ENCODE data around the gene FMNL3. TPM values are rescaled to one million over a fixed set of nuclear protein-coding genes. Genes with fewer than 3 reads are reported as not detected.

Gene FMNL3
- total RNA-seq, 1 experiment from 2014 or later, result 5.6 TPM

DNA sequence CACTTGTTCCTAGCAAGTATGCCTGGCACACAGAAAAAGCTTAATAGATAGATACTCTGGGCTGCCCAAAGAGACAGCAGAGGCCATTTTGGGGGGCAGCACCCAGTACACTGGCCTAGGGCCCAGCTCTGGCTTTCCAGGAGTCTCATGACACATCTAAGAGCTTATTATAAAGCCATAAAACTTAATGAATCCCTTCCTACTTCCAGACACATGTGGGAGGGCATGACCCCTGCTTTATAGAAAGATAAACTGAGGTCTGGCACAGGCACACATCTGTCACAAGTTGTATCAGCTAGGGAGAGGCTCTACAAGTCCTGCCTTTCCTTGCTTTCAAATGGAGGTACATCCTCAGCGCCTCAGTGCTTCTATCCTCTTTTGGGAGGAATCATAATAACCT is 27.1 kb downstream of the FMNL3 start:
- Histone ChIP-seq H3K4me3 (no peak overlapping the region), H3K27ac (no peak overlapping the region), H3K27me3 (ENCODE audit: insufficient read depth, low read depth) (no peaks in the 10 kb centered on the region; the same call in 1 of the 2 replicates), H3K4me1 (replicated peaks; ENCODE audit: insufficient read depth) (no peaks in the 10 kb centered on the region), H3K4me2 (no peak overlapping the region), H4K20me1 (ENCODE audit: insufficient read depth) (no peaks in the 10 kb centered on the region), H3F3A (ENCODE audit: insufficient read depth, low read depth) (no peaks in the 10 kb centered on the region), H3K79me2 (ENCODE audit: low read depth) (no peaks in the 10 kb centered on the region), H2AFZ (no peak overlapping the region), H3K36me3 (ENCODE audit: low read depth) (no peaks in the 10 kb centered on the region), H3K9me2 (ENCODE audit: insufficient read depth) (no peaks in the 10 kb centered on the region), H3K9me3 (ENCODE audit: insufficient read depth, low read depth) (no peaks in the 10 kb centered on the region)
- no TSS peak for BruUV-seq (replicated peaks)
- intact Hi-C loops (cut with micrococcal nuclease; ENCODE audit: unreplicated experiment), result no loop called here
- POLR2A ChIA-PET (ENCODE audit: unreplicated experiment), result interaction anchor here (0.5 kb wide), 1 partner anchor 96 kb away, joined by 6 read pairs; no protein-coding TSS in a partner anchor
- CTCF ChIA-PET, result no interaction called here
- DNase-seq, result no peak
- no peak for TF ChIP-seq EZH2 (IDR thresholded peaks at IDR 0.05; ENCODE audit: low read depth)
- TF ChIP-seq, protein P1, sequence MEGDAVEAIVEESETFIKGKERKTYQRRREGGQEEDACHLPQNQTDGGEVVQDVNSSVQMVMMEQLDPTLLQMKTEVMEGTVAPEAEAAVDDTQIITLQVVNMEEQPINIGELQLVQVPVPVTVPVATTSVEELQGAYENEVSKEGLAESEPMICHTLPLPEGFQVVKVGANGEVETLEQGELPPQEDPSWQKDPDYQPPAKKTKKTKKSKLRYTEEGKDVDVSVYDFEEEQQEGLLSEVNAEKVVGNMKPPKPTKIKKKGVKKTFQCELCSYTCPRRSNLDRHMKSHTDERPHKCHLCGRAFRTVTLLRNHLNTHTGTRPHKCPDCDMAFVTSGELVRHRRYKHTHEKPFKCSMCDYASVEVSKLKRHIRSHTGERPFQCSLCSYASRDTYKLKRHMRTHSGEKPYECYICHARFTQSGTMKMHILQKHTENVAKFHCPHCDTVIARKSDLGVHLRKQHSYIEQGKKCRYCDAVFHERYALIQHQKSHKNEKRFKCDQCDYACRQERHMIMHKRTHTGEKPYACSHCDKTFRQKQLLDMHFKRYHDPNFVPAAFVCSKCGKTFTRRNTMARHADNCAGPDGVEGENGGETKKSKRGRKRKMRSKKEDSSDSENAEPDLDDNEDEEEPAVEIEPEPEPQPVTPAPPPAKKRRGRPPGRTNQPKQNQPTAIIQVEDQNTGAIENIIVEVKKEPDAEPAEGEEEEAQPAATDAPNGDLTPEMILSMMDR (conservative IDR thresholded peaks at IDR 0.05), result no peak

DNA sequence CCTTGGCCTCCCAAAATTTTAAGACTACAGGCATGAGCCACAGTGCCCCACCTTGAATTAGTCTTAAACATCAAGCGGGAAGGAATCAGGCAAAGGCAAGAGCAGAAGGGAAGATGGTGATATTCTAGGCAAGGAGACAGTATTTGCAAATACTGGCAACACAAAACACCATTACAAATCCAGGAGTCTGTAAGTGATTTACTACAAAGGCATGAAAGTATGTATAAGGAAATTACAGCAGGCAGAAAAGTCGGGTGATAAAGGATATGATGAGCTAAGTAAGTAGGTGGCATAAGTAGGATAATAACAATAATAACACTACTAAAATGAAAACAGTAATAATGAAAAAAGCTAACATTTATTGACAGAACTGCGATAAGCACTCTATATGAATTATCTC is 28.5 kb downstream of the FMNL3 start:
- Histone ChIP-seq H3K4me1 (replicated peaks; ENCODE audit: insufficient read depth) (no peaks in the 10 kb centered on the region), H3K79me2 (ENCODE audit: low read depth) (no peaks in the 10 kb centered on the region), H3K9me3 (ENCODE audit: insufficient read depth, low read depth) (no peaks in the 10 kb centered on the region), H3K36me3 (ENCODE audit: low read depth) (no peaks in the 10 kb centered on the region), H3F3A (ENCODE audit: insufficient read depth, low read depth) (no peaks in the 10 kb centered on the region), H3K27ac (no peak overlapping the region), H3K4me2 (no peak overlapping the region), H2AFZ (no peak overlapping the region), H3K27me3 (ENCODE audit: insufficient read depth, low read depth) (no peaks in the 10 kb centered on the region; the same call in 1 of the 2 replicates), H3K4me3 (no peak overlapping the region), H3K9me2 (ENCODE audit: insufficient read depth) (no peaks in the 10 kb centered on the region), H4K20me1 (ENCODE audit: insufficient read depth) (no peaks in the 10 kb centered on the region)
- intact Hi-C loops (cut with micrococcal nuclease; ENCODE audit: unreplicated experiment), result no loop called here
- CTCF ChIA-PET, result no interaction called here
- POLR2A ChIA-PET (ENCODE audit: unreplicated experiment), result no interaction called here
- DNase-seq, result no peak
- BruUV-seq (replicated peaks), result no TSS peak
- TF ChIP-seq, protein P1 (conservative IDR thresholded peaks at IDR 0.05), result no peak
- no peak for TF ChIP-seq EZH2 (IDR thresholded peaks at IDR 0.05; ENCODE audit: low read depth)

DNA sequence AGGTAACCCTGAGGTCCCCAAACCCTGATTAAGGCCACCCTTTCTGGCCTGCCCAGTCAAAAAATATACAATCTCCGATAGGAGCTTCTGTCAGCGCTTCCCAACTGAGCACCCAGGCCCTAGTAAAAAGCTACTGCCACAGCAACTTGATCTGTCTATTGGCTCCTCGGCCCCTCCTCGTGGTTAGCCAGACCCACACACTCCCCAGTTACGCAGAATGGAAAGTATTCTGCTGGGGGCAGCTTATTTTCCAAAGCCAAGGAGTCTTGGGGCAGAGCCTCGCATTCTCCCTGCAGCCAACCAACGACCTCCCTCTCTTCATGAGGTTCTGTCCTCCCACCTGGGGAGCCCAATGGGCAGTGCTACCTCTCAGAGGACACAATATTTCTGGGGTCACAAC is 32.1 kb downstream of the FMNL3 start:
- no TSS peak for BruUV-seq (replicated peaks)
- no peaks in the 10 kb centered on the region for H3F3A ChIP-seq (ENCODE audit: insufficient read depth, low read depth)
- H3K27me3 ChIP-seq (ENCODE audit: insufficient read depth, low read depth), result no peaks in the 10 kb centered on the region; the same call in 1 of the 2 replicates
- no peaks in the 10 kb centered on the region for H4K20me1 ChIP-seq (ENCODE audit: insufficient read depth)
- H3K36me3 ChIP-seq (ENCODE audit: low read depth), result no peaks in the 10 kb centered on the region
- H2AFZ ChIP-seq, result no peak overlapping the region
- H3K9me3 ChIP-seq (ENCODE audit: insufficient read depth, low read depth), result no peaks in the 10 kb centered on the region
- TF ChIP-seq, protein P1 (conservative IDR thresholded peaks at IDR 0.05), result no peak
- no peak for TF ChIP-seq EZH2 (IDR thresholded peaks at IDR 0.05; ENCODE audit: low read depth)
- no peaks in the 10 kb centered on the region for H3K4me1 ChIP-seq (replicated peaks; ENCODE audit: insufficient read depth)
- H3K9me2 ChIP-seq (ENCODE audit: insufficient read depth), result no peaks in the 10 kb centered on the region
- H3K4me2 ChIP-seq, result no peak overlapping the region
- CTCF ChIA-PET, result no interaction called here
- intact Hi-C loops (cut with micrococcal nuclease; ENCODE audit: unreplicated experiment), result no loop called here
- H3K4me3 ChIP-seq, result no peak overlapping the region
- H3K27ac ChIP-seq, result no peak overlapping the region
- POLR2A ChIA-PET (ENCODE audit: unreplicated experiment), result no interaction called here
- H3K79me2 ChIP-seq (ENCODE audit: low read depth), result no peaks in the 10 kb centered on the region
- DNase-seq, result no peak
